ENCODE results near the gene RHOBTB1.

GRCh38 chr10:60919551-60919950 lies 24.4 kb downstream of the RHOBTB1 start:
- TF ChIP-seq POLR2A (IDR thresholded peaks at IDR 0.05; ENCODE audit: extremely low read depth, insufficient read length) (no peak), CTCF (IDR thresholded peaks at IDR 0.05; ENCODE audit: low read depth, low read length) (no peak)
- TF ChIP-seq, protein P1, sequence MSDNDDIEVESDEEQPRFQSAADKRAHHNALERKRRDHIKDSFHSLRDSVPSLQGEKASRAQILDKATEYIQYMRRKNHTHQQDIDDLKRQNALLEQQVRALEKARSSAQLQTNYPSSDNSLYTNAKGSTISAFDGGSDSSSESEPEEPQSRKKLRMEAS (IDR thresholded peaks at IDR 0.05; ENCODE audit: low read depth, low read length) = no peak
